ENCODE measurements around the gene TMEM215.
"Not testable (repeated sequence)": the region's sequence is repeated elsewhere in the genome, so short reads cannot be mapped to it uniquely, and the experiment has no call there.

TMEM215 gene, protein sequence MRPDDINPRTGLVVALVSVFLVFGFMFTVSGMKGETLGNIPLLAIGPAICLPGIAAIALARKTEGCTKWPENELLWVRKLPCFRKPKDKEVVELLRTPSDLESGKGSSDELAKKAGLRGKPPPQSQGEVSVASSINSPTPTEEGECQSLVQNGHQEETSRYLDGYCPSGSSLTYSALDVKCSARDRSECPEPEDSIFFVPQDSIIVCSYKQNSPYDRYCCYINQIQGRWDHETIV

DNA sequence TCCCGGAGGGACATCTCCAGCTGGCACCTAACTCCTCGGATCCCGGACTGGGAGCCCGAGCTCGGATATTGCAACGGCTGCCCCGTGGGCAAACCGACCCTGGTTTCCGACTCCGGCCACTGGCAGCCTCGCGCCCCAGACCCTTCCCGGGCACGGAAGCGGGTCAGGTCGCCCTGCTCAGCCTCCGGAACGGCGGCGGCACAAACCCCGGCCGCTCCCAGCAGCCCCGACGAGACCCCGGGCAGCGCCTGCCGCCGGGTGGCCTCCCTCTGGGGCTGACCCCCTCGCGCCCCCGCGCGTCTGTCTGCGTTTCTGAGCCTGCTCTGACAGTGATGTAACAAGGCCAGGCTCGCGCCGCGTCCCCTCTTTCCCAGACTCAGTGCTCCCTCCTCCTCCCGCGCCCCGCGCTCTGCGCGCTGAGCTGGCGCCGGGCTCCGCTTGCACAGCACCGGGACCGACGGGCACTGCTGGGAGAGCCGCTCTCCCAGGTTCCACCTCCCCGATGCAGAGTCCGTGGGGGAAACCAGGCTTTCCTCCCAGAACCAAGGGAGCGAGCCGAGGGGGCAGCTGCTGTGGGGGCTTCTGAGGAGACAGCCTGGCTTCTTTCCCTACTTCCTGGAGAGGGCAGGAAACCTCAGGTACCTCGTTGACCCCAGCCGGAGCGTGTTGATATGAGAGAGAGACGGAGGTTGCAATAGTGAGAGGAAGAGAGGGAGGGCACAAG is at the start of gene TMEM215:
Gene TMEM215 (plus strand): TSS at position 373 of the 724 bp plus-strand sequence. CDS start 644 bp downstream, outside the sequence.
- no peak for DNase-seq

DNA sequence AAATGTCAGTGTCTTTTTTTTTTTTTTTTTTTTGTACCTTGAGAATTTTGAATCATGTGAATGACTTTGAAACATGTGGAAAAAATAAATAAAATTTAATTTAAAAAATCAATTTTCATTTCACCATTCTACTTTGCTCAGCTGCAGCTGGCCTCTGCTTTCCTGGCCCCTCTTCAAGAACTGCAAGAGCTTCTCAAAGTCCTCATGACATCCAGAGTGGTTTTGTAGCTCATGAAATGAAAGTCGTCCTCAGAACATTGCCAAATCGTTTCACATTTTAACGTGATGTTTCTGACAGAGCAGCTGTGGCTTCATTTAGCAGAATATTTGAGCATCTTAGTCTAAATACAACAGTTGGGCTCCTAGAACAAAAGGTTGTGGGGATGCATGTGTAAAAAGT is 47.9 kb upstream of the TMEM215 start:
- no peak for DNase-seq

DNA sequence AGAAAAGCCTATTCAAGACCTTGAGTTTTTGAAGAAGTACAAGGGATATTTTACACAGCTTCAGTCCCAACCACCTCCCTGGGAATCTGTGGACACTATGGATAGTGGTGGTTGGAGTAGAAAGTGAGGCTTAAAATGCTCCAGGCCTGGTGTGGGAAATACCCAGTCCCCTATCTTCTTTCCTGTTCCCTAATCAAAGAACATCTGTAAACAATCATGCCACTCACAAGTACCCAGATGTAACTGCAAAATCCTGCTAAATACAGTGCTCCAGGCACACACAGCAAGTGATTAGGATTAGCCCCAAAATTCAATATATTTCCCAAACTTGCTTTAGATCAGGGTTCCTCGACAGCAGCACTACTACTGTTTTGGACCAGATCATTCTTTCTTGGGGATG is 46.0 kb upstream of the TMEM215 start:
- no peak for DNase-seq

DNA sequence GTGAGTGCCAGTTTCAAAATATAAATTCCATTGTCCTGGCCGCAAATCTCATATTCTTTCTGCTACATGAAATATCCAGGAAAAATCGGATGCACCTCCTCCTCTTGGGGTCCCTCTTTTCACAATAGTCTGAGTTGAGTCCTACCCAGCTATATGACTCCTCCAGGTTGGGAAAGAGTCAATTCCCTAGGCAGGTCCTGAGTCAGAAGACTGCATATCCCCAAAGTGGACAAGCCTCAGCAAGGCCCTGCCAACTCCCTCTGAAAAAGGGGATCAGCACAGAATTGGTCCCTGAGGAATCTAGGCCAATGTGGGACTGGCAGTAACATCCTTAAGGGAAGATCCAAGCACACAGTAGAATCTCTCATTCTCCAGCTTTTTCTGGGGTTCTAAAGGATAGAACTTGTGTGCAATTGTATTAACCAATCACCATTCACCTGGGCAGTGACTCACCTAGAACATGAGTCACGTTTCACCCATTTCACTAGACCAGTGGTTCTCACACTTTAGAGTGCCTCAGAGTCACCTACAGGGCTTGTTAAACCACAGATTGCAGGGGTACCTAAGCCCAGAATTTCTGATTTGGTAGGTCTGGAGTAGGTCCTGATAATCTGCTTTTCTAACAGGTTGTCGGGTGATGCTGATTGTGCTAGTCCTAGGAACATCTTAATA is 44.7 kb upstream of the TMEM215 start:
- no peak for DNase-seq

DNA sequence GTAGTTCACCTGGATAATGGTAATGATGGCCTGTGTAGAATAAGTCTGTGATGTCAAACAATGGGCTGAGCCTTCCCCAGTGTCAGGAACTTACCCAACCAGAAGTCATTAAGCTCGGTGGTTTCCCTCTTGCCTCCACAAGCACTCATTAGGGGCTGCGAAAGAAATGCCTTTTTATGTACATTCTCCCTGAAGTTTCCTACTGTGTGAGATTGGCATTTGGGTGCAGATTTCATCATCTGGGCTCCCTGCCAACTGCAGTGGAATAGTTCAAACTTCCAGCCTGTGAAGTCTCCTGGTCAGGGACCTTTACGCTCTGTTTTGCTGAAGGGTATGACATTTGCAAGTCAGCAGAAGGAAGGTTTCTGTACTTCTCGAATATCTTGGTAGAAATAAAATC is 41.6 kb upstream of the TMEM215 start:
- no peak for DNase-seq

DNA sequence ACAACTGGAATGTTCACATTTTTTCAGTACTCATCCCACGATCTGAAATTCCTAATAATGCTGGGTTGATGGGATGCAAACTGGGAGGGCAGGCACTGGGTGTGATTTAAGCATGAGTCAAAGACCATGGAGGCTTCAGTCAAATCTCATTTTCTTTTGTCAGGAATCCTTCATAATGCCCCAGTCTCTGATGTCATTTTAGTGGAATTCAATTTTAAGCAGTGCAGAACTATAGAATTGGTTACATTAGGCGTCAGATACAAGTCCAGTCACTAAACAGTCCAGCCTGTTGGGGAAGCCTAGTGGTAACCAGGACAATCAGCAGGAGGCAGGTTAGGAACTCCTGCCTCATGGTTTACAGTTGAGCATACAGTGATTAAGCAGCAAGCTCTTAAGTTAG is 41.0 kb upstream of the TMEM215 start:
- no peak for DNase-seq

DNA sequence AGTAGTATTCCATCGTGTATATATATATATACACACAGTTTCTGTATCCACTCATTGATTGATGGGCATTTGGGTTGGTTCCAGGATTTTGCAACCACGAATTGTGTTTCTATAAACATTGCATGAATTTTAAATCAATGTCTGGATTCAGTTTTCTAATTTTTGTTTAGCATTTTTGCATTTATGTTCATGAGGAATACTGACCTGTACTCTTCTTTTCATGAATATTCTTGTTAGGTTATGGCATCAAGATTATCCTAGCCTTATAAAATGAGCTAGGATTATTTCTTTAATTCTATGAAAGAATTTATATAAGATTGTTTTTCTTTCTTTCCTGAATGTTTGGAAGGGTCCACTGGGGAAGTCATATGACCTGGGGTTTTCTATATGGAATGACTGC is 35.3 kb upstream of the TMEM215 start:
- no peak for DNase-seq

DNA sequence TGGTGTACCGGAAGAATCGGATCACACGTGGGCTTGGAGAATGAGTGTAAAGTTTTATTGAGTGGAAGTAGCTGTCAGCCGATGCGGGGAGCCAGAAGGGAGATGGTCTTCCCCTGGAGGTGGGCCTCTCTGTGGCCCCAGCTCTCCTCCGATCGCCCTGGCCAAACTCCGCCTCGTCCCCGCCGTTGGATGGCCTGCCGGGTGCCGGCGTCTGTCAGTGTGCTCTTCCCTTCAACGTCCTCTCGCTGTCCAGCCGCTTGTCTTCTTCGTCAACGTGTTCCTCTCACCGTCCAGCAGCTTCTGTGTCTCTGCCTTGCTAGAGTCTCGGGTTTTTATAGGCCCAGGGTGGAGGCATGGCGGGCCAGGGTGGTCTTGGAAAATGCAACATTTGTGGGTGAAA is 27.6 kb upstream of the TMEM215 start:
- no peak for DNase-seq

DNA sequence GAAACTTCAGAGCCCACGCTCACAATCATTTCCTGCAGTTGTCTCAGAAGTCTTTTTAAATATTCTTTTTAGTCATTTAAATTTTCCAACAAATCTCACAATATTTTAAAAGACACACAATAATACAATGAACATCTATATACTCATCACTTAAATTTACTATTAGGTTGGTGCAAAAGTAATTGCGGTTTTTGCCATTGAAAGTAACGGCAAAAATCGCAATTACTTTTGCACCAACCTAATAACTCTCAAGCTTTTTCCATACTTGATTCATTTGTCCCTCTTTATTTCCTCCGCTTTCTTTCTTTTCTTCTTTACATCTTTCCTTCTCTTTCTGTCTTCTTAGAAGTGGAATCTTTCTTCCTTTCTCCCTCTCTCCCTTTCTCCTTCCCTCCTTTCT is 19.2 kb upstream of the TMEM215 start:
- no peak for DNase-seq

DNA sequence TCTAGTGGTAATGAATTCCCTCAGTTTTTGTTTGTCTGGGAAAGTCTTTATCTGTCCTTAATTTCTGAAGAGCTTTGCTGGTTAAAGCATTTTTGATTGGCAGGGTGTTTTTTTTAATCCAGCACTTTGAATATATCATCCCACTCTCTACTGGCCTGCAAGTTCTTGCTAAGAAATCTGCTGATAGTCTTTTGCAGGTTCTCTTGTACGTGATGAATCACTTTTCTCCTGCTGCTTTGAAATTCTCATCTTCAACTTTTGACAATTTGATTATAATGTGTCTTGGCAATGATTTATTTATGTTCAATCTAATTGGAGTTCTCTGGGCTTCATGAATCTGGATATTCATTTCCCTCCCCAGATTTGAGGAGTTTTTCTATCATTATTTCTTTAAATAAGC is 8.1 kb upstream of the TMEM215 start:
- DNase-seq = no peak

DNA sequence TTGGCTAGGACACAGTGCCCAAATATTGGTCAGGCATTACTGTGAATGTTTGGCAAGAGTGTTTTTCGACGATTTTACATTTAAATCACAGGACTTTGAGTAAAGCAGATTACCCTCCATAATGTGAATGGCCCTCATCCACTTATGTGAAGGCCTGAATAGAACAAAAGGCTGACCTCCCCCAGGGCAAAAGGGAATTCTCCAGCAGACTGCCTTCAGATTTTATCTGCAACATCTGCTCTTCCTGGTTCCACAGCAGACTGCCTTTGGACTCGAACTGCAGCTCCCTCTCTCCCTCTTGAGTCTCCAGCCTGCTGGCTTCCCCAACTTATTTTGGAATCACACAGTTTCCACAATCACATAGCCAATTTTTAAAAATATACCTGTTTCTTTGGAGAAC is 7.1 kb upstream of the TMEM215 start:
- no peak for DNase-seq

DNA sequence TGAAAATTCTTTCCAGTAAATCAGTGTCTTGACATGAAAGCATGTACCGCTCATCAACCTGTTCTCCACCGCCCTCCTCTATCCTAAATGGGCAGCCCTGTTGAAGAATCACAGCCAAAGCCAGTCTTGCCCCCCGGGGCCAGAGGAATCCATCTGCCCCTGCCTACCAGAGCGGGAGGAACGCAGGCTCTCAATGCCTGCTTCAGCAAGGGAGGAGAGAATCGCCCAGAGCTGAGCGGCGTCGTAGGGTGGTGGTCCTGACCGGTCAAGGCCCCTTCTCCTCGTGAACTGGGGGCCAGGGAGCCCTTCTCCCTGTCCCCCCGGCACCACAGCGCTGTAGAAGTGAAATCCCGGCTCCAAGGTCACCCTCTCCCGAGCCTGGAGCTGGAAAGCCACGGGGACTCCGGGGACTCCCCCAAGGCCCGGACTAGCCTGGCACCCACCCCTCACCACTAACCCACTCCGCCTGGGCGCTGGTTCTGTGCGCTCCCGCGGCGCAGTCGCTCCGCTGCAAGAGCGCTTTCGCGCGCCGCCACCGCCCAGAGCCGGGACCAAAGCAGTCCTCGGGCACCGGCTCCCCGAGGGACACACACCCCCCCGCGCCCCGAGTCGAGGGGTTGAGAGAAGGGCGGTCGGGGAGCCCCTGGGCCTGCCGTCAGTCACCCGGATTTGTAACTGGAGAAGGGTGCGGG is 718 bp upstream of the TMEM215 start:
- no peak for DNase-seq

DNA sequence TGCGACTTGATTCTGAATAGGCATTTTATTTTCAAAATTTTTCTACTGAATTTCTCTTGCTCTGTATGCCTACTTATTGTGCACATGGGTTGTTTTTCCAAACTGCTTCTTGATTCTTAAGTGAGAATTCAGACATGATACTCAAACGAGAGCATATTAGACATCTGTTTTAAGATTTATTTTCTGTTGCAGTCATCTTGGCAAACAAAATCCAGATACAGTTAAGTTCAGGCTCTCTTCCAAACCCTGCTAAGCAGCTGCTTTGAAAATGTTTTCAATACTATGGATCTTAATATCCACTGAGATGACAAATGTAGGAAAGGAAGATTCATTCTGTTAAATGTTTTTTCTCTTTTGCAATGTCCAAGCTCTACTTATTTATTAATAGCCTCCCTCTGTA is 4.5 kb downstream of the TMEM215 start:
- DNase-seq = no peak

DNA sequence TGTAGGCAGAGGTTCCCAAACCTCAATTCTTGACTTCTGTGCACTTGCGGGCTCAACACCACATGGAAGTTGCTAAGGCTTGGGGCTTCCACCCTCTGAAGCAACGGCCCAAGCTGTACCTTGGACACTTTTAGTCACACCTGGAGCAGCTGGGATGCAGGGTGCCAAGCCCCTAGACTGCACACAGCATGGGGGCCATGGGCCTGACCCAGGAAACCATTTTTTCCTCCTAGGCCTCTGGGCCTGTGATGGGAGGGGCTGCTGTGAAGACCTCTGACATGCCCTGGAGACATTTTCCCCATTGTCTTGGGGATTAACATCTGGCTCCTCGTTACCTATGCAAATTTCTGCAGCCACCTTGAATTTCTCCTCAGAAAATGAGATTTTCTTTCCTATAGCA is 12.7 kb downstream of the TMEM215 start:
- not testable (repeated sequence) for DNase-seq

DNA sequence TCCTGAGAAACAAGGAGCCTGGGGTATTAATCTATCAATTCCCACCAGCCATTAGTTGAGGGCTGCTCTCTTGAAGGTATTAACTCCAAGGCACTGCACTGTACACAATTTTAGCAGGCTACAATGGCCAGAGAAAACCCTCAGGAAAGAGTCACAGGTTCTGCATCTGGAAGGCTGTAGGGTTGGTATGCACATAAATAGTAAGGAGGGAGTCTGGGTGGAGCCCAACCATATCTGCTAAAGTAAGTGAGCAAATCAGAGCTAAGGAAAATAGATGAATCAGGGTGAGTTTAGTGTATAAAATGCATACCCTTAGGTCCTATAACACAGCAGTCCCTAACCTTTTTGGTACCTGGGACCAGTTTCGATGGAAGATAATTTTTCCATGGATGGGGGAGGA is 18.2 kb downstream of the TMEM215 start:
- DNase-seq = no peak

DNA sequence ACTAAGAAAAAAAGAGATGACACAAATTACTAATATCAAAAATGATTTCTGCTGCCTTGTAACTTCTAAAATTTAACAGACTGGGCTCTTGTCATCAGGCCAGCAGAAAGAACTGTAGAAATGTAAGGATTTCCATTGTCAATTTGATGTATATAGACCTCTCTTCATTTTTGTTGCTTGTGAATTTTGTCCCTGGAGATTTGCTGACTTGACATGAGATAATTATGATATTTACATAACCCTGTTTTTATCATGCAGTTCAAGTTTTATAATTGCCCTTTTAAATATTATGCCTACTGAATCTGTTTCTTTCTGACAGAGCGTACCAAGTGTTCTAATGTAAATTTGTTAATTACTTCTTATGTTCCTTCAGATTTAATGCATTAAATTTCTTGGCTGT is 23.9 kb downstream of the TMEM215 start:
- DNase-seq = no peak

DNA sequence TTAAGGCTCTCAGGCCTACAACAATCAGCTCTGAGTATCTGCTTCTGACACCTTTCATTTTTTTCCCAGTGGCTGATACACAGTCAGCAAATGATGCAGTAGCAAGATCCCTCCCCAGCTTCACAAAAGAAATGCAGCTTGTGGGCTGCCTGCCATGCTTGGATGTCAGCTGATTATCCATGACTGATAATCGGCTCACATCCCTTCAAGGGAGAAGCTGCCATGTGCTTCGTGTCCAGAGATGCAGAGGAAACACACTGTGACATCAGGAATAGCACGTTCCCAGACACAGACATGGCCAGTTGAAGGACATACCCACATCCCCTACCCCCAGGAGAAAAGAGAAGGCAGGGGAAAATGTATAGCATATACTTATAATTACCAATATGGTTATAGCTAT is 27.9 kb downstream of the TMEM215 start:
- no peak for DNase-seq

DNA sequence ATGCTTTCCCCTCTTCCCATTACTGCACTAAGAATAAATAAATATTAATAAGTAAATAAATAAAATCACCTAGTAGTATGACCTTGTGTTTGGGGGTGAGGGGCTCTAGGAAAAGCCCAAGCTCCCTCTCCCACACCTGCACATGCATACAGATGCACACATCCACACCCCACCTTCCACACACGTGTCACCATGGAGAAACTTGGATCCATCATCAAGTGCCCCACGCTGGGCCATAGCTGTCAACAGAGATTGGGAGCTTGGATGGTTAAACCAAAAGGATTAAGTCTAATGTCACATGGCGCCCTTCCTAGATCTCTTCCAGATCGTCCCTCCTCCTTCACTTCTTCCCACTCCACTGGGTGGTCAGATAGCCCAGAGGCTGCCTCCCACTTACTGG is 37.0 kb downstream of the TMEM215 start:
- DNase-seq = no peak

DNA sequence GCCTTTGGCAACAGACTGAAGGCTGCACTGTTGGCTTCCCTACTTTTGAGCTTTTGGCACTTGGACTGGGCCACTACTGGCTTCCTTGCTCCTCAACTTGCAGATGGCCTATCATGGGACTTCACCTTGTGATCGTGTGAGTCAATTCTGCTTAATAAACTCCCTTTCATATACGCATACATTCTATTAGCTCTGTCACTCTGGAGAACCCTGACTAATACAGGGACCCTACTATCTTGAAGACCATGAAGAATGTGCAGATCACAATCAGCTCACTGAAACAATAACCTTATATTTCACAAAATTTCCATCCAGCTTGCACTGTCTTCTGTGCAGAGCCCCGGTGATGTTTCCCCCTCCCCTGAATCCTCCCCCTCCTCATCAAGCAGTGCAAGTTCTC is 39.8 kb downstream of the TMEM215 start:
- DNase-seq = no peak

DNA sequence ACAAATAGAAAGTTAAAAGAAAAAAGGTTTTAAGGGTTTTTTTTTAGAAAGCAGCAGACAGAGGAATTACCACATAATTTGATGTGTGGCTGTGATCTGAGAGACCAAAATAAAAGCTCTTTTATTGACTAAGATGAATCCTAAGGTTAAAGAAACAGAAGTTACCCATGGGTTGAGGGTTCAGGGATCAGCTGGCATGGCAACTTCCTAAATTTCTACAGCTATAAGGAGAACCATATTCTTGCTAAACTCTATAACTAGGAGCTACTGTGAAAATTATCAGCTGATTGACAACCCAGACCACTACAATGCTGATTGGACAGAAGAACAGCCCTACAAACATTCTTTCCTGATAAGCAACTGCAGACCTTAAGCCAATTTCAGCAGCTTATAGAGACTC is 40.2 kb downstream of the TMEM215 start:
- DNase-seq = no peak

DNA sequence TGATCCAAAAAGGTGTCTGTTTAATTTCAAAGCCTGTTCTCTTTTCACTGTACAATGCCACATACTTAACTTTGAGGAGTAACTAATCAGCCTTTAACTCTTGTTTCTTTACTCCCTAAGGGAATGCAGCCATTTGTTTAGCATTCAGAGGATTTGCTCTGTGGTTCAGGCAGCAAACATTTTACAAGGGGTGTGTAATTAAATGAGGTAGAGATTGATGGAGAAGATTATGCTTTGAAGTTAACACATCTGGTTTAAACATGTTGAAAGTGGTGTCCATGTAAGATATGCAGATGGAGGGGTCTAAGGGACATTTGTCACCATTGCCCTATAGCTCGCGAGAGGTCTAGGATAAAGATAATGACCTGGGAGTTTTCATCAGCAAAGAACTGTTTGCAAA is 41.9 kb downstream of the TMEM215 start:
- DNase-seq = no peak

DNA sequence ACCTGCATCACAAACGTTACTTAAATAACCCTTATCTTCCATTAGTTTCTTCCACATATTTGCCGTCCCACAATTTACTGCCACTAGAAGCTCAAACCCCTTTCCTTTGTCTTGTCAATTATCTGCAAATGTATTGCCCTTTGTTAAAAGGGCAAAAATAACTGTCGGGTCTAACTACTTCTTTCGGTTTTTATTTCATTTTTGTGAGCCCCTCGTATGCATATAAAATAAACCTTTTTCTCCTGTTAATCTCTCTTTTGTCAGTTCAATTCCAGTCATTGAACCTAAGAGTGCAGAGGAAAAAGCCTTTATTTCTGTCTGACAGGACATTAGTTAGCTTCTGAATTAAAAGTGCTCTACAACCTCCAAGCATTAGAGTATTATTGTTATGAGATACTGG is 45.5 kb downstream of the TMEM215 start:
- DNase-seq = no peak

DNA sequence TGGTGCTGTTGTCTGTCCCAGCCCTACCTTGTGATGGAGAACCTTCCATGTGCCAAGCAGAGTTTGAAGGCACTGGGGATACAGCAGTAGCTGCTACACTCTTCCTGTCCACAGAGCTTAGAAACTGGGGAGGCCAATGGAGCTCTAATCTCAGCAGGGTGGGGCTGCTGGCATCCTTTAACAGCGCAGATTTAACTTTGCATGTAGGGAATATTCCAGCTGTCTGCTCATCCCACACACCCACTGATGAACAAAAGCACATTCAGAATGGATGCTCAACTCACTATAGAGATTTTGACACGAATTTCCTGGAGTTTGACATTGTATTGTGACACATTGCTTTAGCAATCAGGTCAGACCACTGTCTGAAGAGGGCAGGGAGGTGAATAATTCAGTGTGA is 49.0 kb downstream of the TMEM215 start:
- no peak for DNase-seq
